Measurements from ENCODE around the gene TIMP2. TPM values are rescaled to one million over a fixed set of nuclear protein-coding genes. Genes with fewer than 3 reads are reported as not detected.

TIMP2 gene
- total and polyA plus RNA-seq, 2 of the 8 experiments (the other 6 are each of a cell fraction or from before 2014, with no cell fraction given) = 18.2 to 43.3 TPM

GRCh38 chr17:78834571-78834970, 90.6 kb downstream of the TIMP2 start (continued):
- no peak for TF ChIP-seq ATF2 (IDR thresholded peaks at IDR 0.05; ENCODE audit: low read length)

All from H1 (cell line).